Lower leg skin (tissue), 3 donors: Measurements from ENCODE around the gene TCERG1L.

ENCODE experiments used
- CTCF ChIP-seq, 3 donors: fragments of 450-650 bp; IDR thresholded peaks; one replicate each; pipeline ENCODE4 v1.5.1; 2016; ENCODE audit warnings: antibody characterized with exemption in 3 of 3, mild to moderate bottlenecking in 3 of 3, moderate library complexity in 2 of 3
- POLR2A ChIP-seq, 2 donors: fragments of 450-650 bp; IDR thresholded peaks; one replicate each; pipeline ENCODE4 v1.6.1; 2016 to 2017; ENCODE audit warnings: antibody characterized with exemption in 2 of 2, mild to moderate bottlenecking in 1 of 2, moderate library complexity in 1 of 2

- TF ChIP-seq CTCF (IDR thresholded peaks at IDR 0.05) (no peak), POLR2A (IDR thresholded peaks at IDR 0.05) (no peak)
These were observed 225.4 kb downstream of the TCERG1L start for GRCh38 chr10:131086094-131086493.
